Mononuclear cell (primary cell): Measurements from ENCODE around the gene PTPRN2. TPM values are rescaled to one million over a fixed set of nuclear protein-coding genes. Genes with fewer than 3 reads are reported as not detected.
"Not testable (repeated sequence)": the region's sequence is repeated elsewhere in the genome, so short reads cannot be mapped to it uniquely, and the experiment has no call there.

Source experiments
- H3K27me3 ChIP-seq: 2 replicates; pipeline ENCODE4 v1.6.0; 2011; ENCODE audit warnings: low read length, control low read depth; ENCODE audit not compliant: insufficient read depth
- H3K4me1 ChIP-seq: 2 replicates; pipeline ENCODE4 v1.5.1; 2011; ENCODE audit warnings: mild to moderate bottlenecking, low read length, control low read depth; ENCODE audit not compliant: insufficient read depth
- H3K4me3 ChIP-seq: 2 replicates; pipeline ENCODE4 v1.5.1; 2011; ENCODE audit warnings: mild to moderate bottlenecking, low read length, moderate library complexity
- H3K9me3 ChIP-seq: 2 replicates; pipeline ENCODE4 v1.5.1; 2011; ENCODE audit warnings: low read depth, mild to moderate bottlenecking, control low read depth, low read length
- total RNA-seq: library from RNA; depleted of rRNA; stranded (reverse); fragments of >200 nt; gene quantifications from one replicate; pipeline ENCODE4 v1.2.3, GENCODE V29; 2012

Gene PTPRN2
- total RNA-seq, 1 donor = 0.31 TPM

DNA sequence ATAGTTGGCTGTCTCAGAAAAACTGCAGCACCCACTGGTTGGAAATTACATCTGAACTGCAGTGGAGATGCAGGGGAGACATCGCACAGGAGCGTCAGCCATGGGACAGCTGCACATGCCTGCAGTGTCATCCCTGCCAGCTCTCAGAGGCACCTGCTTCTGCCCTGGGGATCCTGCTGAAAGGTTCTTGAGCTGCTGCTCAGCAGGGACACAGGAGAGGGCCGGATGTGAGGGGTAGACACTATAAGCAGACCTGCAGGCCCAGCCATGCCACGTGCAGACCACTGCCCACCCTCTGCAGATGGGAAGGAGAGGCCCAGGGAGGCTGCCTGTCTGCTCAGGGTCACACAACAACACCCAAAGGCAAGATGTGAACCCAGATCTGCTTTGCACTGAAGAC is 649.4 kb downstream of the PTPRN2 start:
- no peak overlapping the region for H3K4me3 ChIP-seq
- no peaks in the 10 kb centered on the region for H3K4me1 ChIP-seq
- peaks cover 9% of the 10 kb centered on the region for H3K9me3 ChIP-seq
- no peaks in the 10 kb centered on the region for H3K27me3 ChIP-seq

DNA sequence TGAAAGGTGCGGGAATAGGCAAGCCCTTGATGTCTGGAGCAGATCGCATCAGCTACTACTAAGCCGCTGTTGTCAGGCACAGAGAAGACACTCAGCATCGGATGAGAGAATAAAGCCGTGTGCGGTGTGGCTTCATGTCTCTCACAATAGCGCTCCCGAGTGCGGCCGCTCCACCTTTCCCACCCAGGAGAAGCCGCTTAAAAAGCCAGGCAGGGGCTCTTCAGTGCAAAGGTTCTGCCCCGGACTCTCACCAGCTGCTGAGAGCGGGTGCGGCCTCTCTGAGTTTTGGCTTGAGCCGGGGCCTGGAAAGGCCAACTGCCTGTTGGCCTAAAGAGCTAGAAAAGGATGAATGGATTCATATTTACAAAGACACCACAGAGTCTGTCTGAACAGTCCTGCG is 650.2 kb downstream of the PTPRN2 start:
- no peaks in the 10 kb centered on the region for H3K27me3 ChIP-seq
- no peaks in the 10 kb centered on the region for H3K4me1 ChIP-seq
- peaks cover 15% of the 10 kb centered on the region for H3K9me3 ChIP-seq
- no peak overlapping the region for H3K4me3 ChIP-seq

DNA sequence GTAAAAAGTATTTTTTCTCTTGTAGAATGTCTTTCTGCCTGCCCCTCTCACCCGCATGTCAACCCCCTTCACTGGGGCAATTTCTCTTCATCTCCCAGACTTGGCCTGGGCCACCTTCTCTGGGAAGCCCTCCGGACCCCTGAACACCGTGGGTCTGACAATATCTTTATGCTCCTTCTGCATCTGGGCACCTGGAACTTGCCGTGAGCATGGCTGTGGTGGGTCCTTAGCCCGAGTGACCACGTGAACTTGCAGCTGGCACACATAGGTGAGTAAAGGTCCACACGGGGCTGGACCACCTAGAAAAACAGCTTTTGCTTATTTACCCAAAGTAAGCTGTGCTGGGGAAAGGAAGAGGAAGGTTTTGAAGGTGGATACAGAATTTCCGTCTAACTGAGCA is 650.6 kb downstream of the PTPRN2 start:
- Histone ChIP-seq H3K9me3 (peaks cover 15% of the 10 kb centered on the region), H3K4me1 (no peaks in the 10 kb centered on the region), H3K27me3 (no peaks in the 10 kb centered on the region)

DNA sequence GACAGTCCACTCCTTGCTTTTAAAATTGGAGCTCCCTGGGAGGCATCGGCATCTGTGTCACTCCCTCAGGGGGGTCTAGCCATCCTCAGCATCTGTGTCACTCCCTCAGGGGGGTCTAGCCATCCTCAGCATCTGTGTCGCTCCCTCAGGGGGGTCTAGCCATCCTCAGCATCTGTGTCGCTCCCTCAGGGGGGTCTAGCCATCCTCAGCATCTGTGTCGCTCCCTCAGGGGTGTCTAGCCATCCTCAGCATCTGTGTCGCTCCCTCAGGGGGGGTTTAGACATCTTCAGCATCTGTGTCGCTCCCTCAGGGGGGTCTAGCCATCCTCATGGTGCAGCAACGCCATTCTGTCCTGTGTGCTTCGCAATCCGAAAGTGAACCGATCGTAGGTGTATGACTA is 651.9 kb downstream of the PTPRN2 start:
- peaks cover 15% of the 10 kb centered on the region for H3K9me3 ChIP-seq
- H3K4me1 ChIP-seq, H3K27me3 ChIP-seq, H3K4me3 ChIP-seq: not testable (repeated sequence)

More for the DNA sequence above, 650.6 kb downstream of the PTPRN2 start:
- H3K4me3 ChIP-seq = no peak overlapping the region

DNA sequence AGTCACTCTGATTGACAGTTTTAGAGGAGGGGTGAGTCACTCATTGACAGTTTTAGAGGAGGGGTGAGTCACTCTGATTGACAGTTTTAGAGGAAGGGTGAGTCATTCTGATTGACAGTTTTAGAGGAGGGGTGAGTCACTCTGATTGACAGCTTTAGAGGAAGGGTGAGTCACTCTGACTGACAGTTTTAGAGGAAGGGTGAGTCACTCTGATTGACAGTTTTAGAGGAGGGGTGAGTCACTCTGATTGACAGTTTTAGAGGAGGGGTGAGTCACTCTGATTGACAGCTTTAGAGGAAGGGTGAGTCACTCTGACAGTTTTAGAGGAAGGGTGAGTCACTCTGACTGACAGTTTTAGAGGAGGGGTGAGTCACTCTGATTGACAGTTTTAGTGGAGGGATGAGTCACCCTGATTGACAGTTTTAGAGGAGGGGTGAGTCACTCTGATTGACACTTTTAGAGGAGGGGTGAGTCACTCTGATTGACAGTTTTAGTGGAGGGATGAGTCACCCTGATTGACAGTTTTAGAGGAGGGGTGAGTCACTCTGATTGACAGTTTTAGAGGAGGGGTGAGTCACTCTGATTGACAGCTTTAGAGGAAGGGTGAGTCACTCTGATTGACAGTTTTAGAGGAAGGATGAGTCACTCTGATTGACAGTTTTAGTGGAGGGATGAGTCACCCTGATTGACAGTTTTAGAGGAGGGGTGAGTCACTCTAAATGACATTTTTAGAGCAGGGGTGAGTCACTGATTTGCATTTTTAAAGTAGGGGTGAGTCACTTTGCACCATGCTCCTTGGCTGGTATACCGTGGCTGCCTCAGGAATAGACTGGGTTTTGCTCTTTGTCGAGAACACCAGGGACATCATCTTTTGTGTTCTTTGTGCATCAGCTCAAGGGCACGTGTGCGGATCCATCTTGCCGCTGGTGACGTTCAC is 654.1 kb downstream of the PTPRN2 start:
- H3K4me1 ChIP-seq, H3K4me3 ChIP-seq, H3K27me3 ChIP-seq: not testable (repeated sequence)
- H3K9me3 ChIP-seq = peaks cover 15% of the 10 kb centered on the region

DNA sequence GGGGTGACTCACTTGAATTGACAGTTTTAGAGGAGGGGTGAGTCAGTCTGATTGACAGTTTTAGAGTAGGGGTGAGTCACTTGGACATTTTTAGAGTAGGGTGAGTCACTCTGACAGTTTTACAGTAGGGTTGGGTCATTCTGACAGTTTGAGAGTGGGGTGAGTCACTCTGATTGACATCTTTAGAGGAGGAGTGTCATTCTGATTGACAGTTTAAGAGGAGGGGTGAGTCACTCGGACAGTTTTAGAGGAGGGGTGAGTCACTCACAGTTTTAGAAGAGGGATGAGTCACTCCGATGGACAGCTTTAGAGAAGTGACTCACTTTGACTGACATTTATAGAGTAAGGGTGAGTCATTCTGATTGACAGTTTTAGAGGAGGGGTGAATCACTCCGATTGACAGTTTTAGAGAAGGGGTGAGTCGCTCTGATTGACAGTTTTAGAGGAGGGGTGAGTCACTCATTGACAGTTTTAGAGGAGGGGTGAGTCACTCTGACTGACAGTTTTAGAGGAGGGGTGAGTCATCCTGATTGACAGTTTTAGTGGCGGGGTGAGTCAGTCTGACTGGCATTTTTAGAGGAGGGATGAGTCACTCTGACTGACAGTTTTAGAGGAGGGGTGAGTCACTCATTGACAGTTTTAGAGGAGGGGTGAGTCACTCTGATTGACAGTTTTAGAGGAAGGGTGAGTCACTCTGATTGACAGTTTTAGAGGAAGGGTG is 655.0 kb downstream of the PTPRN2 start:
- H3K27me3 ChIP-seq = no peaks in the 10 kb centered on the region
- no peak overlapping the region for H3K4me3 ChIP-seq
- peaks cover 15% of the 10 kb centered on the region for H3K9me3 ChIP-seq
- H3K4me1 ChIP-seq = no peaks in the 10 kb centered on the region

DNA sequence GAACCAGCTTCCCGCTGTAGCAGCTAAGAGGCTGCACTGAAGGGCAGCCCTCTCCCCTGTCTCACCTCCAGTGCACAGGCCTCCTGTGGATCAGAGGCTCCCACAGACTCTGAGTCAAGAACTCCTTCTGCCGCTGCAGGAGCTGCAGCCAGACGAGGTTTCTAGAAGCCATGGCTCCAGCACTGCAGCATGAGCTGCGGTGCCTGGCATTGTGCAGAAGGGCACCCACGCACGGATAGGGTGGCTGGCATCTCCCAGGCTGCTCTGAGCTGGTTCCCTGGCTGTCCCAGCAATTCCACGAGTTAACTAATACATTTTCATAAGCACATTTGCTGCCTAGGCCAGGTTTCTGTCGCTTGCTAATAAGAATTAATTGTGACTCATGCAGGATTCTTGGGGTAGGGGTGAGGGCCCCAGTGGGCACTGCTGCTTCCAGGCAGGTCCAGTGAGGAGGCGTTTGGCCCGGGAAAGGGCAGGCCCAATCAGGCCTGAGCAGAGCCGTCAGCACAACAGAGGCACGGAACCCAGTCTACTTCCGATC is 656.6 kb downstream of the PTPRN2 start:
- Histone ChIP-seq H3K9me3 (peaks cover 15% of the 10 kb centered on the region), H3K4me3 (no peak overlapping the region), H3K27me3 (no peaks in the 10 kb centered on the region), H3K4me1 (no peaks in the 10 kb centered on the region)

DNA sequence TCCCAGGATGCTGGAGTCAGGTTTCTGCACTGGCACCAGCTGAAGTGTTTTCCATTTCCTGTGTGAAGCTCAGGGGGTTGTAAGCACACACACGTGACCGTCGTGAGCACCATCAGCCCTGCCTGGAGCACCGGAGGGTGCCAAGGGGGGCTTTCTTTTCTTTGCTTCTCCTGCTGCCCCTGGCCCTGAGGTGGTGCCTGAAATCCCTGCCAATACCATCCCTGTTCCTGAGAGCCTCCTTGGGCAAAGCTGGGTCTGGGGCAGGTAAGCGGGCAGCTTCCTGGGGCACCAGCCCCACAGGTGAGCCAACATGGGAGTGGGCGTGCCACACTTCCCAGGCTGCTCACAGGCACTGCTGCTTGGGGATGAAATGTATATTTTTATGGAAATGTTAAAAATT is 657.2 kb downstream of the PTPRN2 start:
- H3K4me1 ChIP-seq = no peaks in the 10 kb centered on the region
- H3K27me3 ChIP-seq = no peaks in the 10 kb centered on the region
- no peak overlapping the region for H3K4me3 ChIP-seq
- H3K9me3 ChIP-seq = peaks cover 15% of the 10 kb centered on the region

DNA sequence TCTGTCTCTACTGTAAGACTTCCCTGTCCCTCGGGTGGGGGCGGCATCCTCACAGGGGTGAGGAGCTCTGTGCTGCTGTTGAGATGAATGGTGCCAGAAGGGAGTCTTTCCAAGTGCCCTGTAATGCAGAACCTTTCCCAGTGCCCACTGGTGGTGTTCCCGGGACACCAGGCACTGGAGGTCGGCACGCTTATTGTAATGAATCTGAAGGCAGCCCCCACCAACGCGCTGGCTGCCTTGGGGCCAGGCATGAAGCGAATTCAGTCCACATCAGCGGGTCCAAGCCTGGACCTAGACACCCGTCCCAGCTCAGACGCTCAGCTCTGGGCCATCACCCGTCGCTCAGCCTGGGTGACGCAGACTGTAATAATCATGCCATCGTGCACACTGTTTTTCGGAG is 658.0 kb downstream of the PTPRN2 start:
- Histone ChIP-seq H3K27me3 (no peaks in the 10 kb centered on the region), H3K4me3 (no peak overlapping the region)

DNA sequence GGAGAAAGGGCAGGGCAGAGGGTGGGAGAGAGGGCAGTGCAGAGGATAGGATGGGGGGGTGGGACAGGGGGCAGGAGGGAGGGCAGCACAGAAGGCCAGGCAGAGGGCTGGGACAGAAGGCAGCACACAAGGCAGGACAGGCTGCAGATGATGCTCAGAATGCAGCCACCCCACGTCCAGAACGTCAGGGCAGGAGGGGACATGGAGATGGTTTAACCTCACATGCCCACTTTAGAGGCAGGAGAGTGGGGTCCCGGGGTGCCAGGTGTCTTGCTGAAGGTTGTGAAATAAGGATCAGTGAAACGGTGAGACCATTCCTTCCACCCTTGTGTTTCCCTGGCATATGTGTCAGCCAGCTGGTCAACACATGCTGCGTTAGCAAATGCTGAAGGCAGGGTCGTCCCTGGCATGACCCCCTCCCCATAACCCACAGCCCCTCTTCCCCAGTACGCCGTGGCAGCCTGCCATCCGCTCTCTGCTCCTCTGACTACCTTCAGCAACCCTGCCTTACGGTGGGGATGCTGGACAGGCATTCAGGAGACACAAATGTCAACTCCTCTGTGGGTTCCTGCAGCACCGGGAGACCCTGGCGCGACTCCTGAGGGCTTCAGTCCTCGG is 658.7 kb downstream of the PTPRN2 start:
- H3K27me3 ChIP-seq = no peaks in the 10 kb centered on the region
- H3K4me3 ChIP-seq = no peak overlapping the region
- no peaks in the 10 kb centered on the region for H3K4me1 ChIP-seq
- peaks cover 13% of the 10 kb centered on the region for H3K9me3 ChIP-seq

More for the DNA sequence above, 658.0 kb downstream of the PTPRN2 start:
- no peaks in the 10 kb centered on the region for H3K4me1 ChIP-seq
- peaks cover 15% of the 10 kb centered on the region for H3K9me3 ChIP-seq

DNA sequence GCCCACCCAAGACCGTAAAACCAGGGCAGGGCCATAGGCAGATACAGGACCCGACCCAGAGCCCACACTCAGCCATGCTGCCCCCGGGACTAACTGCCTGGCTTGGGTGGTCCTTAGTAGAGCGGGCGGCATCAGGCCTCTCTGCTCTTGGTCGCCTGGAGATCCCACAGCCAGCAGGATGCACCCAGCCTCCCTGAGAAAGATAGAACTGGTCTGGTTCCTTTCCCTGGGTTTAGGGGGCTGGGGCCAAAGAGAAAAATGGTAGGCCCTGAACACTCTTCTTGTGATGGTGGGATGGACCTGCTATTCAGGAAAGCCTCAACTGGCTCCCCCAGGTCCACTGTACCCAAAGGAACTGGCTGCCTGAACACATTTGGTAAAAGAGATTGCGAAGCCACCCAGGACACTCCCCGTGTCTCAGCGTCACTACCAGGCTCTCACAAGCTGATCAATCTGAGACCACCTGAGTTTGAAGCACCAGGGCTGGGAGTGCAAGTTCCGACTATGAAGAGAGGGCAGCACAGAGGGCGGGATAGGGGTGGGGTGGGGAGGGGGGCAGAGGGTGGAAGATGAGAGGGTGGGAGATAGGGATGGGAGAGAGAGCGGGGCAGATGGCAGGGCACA is 659.3 kb downstream of the PTPRN2 start:
- peaks cover 7% of the 10 kb centered on the region for H3K9me3 ChIP-seq
- no peaks in the 10 kb centered on the region for H3K27me3 ChIP-seq
- H3K4me3 ChIP-seq = no peak overlapping the region
- no peaks in the 10 kb centered on the region for H3K4me1 ChIP-seq

DNA sequence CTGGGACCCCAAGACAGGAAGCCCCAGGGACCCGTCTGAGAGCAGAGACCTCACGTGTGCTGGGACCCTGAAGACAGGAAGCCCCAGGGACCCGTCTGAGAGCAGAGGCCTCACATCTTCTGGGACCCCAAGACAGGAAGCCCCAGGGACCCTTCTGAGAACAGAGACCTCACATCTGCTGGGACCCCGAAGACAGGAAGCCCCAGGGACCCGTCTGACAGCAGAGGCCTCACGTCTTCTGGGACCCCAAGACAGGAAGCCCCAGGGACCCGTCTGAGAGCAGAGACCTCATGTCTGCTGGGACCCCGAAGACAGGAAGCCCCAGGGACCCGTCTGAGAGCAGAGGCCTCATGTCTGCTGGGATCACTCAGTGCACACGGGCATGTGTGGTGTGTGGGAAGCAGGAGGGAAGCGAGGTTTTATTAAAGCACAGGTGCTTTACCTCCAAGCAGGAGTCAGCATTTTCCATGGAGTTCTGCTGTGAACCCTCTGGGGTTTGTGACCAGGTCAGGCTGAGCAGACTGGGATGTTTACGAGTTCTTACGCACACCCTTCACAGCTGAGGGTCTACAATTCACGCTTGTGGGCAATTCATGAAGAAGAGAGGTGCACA is 660.2 kb downstream of the PTPRN2 start:
- no peaks in the 10 kb centered on the region for H3K27me3 ChIP-seq
- no peaks in the 10 kb centered on the region for H3K4me1 ChIP-seq
- H3K9me3 ChIP-seq = no peaks in the 10 kb centered on the region
- no peak overlapping the region for H3K4me3 ChIP-seq

DNA sequence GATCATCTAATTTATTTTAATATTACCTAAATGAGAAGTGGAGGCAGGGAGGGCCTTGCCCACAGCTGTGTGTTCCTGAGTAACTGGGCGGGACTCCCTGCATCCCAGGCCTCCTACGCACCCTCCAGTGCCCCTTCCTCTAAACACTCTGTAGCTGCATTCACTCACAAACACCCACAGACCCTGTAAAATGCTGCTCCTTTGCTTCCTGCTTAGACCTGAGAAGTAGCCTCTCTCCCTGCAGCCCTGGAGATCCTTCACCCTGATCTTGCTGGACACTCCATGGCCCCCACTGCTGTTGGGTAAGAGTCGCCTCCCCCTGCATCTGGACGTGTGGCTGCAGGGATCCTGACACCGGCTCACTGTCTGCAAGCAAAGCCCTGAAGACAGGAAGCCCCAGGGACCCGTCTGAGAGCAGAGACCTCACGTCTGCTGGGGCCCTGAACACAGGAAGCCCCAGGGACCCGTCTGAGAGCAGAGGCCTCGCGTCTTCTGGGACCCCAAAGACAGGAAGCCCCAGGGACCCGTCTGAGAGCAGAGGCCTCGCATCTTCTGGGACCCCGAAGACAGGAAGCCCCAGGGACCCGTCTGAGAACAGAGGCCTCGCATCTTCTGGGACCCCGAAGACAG is 661.0 kb downstream of the PTPRN2 start:
- H3K4me1 ChIP-seq = no peaks in the 10 kb centered on the region
- H3K27me3 ChIP-seq = no peaks in the 10 kb centered on the region
- H3K4me3 ChIP-seq = no peak overlapping the region
- no peaks in the 10 kb centered on the region for H3K9me3 ChIP-seq

DNA sequence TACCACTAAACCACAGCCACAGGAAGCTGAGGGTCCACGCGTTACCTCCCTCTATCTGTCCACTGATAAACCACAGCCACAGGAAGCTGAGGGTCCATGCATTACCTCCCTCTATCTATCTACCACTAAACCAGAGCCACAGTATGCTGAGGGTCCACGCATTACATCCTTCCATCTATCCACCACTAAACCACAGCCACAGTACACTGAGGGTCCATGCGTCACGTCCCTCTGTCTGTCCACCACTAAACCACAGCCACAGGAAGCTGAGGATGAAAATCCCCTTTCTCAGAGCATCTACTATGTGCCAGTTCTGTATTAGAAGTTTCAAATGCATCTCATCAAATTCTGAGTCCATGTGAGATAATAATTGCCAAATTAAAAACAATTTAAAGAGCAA is 661.5 kb downstream of the PTPRN2 start:
- no peaks in the 10 kb centered on the region for H3K4me1 ChIP-seq
- H3K4me3 ChIP-seq = no peak overlapping the region
- no peaks in the 10 kb centered on the region for H3K9me3 ChIP-seq
- H3K27me3 ChIP-seq = no peaks in the 10 kb centered on the region
